Vagina (tissue), 2 donors: ENCODE results near the gene PPTC7.

Experiments used
- CTCF ChIP-seq, 3 experiments: fragments of 450-650 bp in 2 of 3; fragments of 200-600 bp in 1 of 3; sonication (generic) in 1 of 3; IDR thresholded peaks; one replicate each; pipeline ENCODE4 v1.5.1; 2017 to 2019; ENCODE audit warnings: antibody characterized with exemption in 3 of 3, mild to moderate bottlenecking in 2 of 3, moderate library complexity in 2 of 3
- POLR2A ChIP-seq, 2 donors: fragments of 450-650 bp; IDR thresholded peaks; one replicate each; pipeline ENCODE4 v1.6.1; 2017; ENCODE audit warnings: antibody characterized with exemption in 2 of 2, mild to moderate bottlenecking in 2 of 2, moderate library complexity in 2 of 2

- TF ChIP-seq CTCF (IDR thresholded peaks at IDR 0.05) = no peak
- no peak for TF ChIP-seq POLR2A (IDR thresholded peaks at IDR 0.05)
Measured at GRCh38 chr12:110534811-110535210, 48.3 kb downstream of the PPTC7 start.
